Muscle layer of colon (tissue), 2 donors: ENCODE measurements around the gene B3GAT3.
"Not testable (repeated sequence)": the region's sequence is repeated elsewhere in the genome, so short reads cannot be mapped to it uniquely, and the experiment has no call there.

Source experiments
- H3K27ac ChIP-seq: one replicate; pipeline ENCODE4 v1.7.0; 2013; ENCODE audit warnings: low read depth, mild to moderate bottlenecking, low read length, moderate library complexity
- H3K27me3 ChIP-seq, 2 donors: one replicate each; pipeline ENCODE4 v1.7.0; 2013; ENCODE audit warnings: low read length in 2 of 2, mild to moderate bottlenecking in 2 of 2; ENCODE audit not compliant: insufficient read depth in 2 of 2, control insufficient read depth in 1 of 2
- H3K36me3 ChIP-seq: one replicate; pipeline ENCODE4 v1.7.0; 2013; ENCODE audit warnings: mild to moderate bottlenecking, low read length; ENCODE audit not compliant: insufficient read depth
- H3K4me1 ChIP-seq: one replicate; pipeline ENCODE4 v1.7.0; 2013; ENCODE audit warnings: mild to moderate bottlenecking, low read length; ENCODE audit not compliant: insufficient read depth
- H3K4me3 ChIP-seq, 2 donors: one replicate each; pipeline ENCODE4 v1.7.0; 2013; ENCODE audit warnings: low read length in 2 of 2, low read depth in 1 of 2, mild to moderate bottlenecking in 1 of 2, moderate library complexity in 1 of 2
- H3K9ac ChIP-seq: one replicate; pipeline ENCODE4 v1.7.0; 2013; ENCODE audit warnings: low read length
- H3K9me3 ChIP-seq: one replicate; pipeline ENCODE4 v1.7.0; 2013; ENCODE audit warnings: mild to moderate bottlenecking, low read length
- donor health status: abdominal sarcoma.
- donor health status: Adenocarcinoma of cecum.

B3GAT3 gene

DNA sequence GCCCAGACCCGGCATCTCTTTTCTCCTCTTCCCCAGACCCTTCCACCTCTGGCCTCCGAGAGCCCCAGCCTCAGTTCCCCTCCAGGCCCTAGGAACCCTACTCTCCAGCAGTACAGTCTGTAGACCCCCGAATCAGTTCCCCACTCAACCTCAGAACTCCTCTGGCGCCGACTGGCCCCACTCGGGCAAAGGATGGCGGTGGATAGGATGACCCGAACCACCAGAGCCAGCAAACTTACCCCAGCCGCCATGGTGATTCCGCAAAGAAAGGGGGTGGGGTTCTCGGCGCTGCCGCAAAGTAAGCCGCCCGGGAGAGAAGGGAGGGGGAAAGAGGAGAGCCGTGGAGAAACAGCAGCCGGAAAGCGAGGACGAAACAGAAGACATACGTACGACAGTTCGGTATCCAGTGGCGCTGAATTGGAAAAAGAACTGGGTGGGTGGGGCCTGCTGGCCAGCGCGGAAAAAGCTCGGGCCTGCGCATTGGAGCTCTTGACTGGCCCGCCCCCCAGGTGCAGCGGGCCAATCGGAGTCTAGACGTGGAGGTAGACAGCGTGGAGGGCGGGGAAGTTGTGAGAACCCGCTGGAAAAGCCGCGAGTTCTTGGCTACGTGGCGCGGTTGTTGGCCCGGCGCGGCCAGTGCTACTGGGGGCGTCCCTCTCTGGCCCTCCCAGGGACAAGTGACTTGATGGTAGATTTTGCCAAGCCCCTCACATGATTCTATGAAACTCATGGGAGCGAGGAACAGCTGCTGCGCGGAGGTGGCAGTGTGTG lies 48.0 kb downstream of the B3GAT3 start, which contains the start of gene EEF1G:
TSS of gene EEF1G (minus strand) at position 300 of the 771 bp plus-strand sequence. CDS start at position 251, 49 bp downstream.
- Histone ChIP-seq H3K27me3 (no peaks in the 10 kb centered on the region), H3K4me3 (peak within 1 kb of the TSS; percentile 79 to 96), H3K27ac (peak within 1 kb of the TSS; percentile 94), H3K9me3 (no peaks in the 10 kb centered on the region), H3K36me3 (peaks cover 54% of the 10 kb centered on the region), H3K4me1 (peaks cover 23% of the 10 kb centered on the region), H3K9ac (peak within 1 kb of the TSS; percentile 86)

DNA sequence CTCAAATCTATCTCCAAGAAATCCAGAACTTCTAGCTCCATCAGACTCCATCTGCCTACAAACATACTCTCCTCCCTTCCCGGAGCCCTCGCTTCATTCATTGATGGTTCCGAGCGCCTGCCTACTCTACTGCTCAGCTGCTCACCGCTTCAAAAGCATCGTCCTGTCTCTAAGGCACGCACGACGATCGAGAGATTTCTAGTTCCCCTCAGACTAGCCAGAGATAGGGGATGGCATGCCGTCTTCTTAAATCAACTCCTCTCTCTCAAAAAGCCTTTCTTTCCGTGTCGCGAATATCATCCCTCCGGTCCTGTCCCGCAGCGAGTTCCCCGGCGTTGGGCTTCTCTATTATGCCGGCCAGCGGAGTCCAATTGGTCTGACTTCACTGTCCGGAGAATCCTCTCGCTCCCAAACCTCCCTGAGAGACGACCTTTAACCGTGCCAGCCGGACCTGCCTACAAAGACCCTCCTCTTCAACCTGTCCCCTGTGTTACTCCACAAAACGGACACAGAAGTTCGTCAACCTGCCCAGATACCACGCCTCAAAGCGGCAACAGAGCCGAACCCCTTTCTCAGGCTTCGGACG lies 48.7 kb downstream of the B3GAT3 start:
- Histone ChIP-seq H3K4me3 (peak overlapping the region; percentile 79 to 96), H3K27ac (peak overlapping the region; percentile 94), H3K4me1 (peaks cover 23% of the 10 kb centered on the region), H3K9ac (peak overlapping the region; percentile 86), H3K36me3 (peaks cover 48% of the 10 kb centered on the region), H3K9me3 (no peaks in the 10 kb centered on the region), H3K27me3 (no peaks in the 10 kb centered on the region)

DNA sequence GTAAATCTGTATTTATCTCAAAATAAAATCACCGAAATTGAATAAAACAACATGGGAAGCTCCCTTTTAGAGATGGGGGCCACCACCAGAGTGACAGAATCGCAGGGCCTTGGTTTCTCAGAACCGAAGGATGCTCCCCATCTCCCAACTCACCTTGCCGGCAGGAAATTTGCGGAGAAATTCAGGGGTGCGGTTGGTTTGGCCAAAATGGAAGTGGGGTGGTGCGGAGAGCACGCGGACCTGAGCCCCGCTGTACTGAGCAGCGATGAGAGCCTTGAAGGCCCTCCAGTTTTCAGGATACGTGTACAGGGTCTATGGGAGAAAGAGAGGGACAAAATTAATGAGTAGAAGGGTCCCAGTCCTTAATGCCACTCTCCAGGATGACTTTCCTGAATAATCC lies 49.4 kb downstream of the B3GAT3 start:
- Histone ChIP-seq H3K36me3 (peaks cover 50% of the 10 kb centered on the region), H3K27me3 (no peaks in the 10 kb centered on the region), H3K9ac (peak overlapping the region; percentile 86), H3K4me3 (peak overlapping the region in 1 of 2 donors; percentile 96), H3K27ac (peak overlapping the region; percentile 94), H3K9me3 (no peaks in the 10 kb centered on the region), H3K4me1 (peaks cover 23% of the 10 kb centered on the region)

DNA sequence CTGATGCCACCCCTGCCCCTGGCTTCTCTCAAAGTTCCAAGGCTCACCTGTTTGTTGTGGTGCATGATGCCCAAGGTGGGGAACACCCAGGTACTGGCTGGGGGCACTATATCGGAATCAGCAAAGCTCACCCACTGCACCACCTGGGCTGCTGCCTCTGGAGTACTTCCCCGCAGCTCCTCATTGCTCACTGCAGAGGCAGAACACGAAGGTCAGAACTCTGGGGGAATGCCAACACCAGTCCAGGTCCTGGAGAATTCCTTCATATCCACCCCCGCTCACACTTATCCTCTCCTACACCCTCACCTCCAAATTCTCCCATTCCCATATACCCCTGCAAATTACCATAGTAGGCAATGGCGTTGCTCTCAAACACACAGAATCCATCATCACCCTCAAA lies 50.3 kb downstream of the B3GAT3 start:
- not testable (repeated sequence) for H3K4me3 ChIP-seq, H3K27me3 ChIP-seq, H3K9me3 ChIP-seq, H3K27ac ChIP-seq, H3K9ac ChIP-seq
- peaks cover 23% of the 10 kb centered on the region for H3K4me1 ChIP-seq
- peaks cover 53% of the 10 kb centered on the region for H3K36me3 ChIP-seq

DNA sequence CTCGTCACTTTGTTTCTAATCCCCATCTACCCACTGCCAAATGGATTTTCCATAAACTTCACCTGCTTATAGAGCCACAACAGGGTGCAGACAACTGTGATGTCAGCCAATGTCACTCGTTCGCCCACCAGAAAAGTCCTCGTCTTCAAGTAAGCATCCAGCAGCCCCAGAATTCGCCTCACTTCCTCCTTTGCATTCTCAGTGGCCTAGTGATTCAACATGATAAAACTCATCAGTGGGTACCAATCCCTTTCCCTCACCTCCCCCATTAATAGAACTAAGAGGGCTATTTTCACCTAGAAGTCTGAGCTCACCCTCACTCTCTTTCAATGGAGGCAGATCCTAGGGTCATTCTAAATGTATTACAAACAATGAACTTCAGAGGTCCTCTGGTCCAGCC lies 50.9 kb downstream of the B3GAT3 start:
- Histone ChIP-seq H3K4me1 (peaks cover 23% of the 10 kb centered on the region), H3K36me3 (peaks cover 53% of the 10 kb centered on the region)
- H3K27ac ChIP-seq, H3K4me3 ChIP-seq, H3K9me3 ChIP-seq, H3K9ac ChIP-seq, H3K27me3 ChIP-seq: not testable (repeated sequence)

DNA sequence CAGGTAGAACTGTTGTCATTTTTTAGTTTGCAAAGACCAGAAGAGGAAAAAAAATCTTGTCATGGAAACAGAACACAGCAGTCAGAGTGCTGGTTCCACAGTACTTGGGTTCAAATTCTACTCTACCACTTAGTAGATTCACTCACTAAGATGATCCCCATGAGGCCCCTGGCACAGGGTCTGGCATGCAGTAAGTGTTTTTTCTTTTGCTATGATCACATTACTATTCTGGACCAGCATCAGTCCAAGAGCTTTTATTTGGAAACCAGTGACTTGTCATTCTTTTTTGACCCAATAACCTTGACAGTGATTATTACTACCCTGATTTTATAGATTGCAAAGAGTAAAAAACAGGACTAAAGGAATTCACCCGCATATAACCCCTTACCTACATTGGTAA lies 52.2 kb downstream of the B3GAT3 start:
- Histone ChIP-seq H3K36me3 (peaks cover 56% of the 10 kb centered on the region), H3K27me3 (no peaks in the 10 kb centered on the region), H3K4me1 (peaks cover 11% of the 10 kb centered on the region), H3K4me3 (no peak overlapping the region), H3K9me3 (no peaks in the 10 kb centered on the region), H3K9ac (no peak overlapping the region), H3K27ac (no peak overlapping the region)

DNA sequence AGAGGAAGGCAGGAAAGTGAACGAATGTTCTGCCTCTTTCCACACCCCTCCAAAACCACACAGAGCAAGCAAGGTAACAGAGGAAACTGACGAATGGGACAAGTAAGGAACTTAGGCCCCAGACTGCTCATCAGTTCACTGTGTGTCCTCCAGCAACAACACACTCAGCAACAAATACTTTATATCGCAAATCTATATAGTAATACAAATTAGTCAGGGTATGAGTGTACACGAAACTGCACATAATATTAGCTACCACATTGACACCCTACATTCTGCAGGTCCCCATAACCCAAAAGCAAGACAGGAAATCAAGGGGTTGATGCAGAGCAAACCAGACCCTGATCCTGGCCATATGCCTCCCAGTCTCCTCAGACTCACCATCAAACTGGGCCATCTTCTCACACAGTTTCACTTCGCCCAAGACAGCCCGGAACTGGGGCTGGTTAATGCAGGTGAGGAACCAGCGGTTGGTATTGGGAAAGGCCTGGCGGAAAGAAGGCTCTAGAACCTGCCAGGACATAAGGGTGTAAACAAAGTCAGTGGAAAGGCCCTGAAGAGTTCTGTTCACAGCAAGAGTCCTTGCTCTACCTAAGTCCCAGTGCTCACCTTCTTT lies 54.7 kb downstream of the B3GAT3 start:
- Histone ChIP-seq H3K9ac (no peak overlapping the region), H3K27ac (no peak overlapping the region), H3K27me3 (no peaks in the 10 kb centered on the region), H3K9me3 (no peaks in the 10 kb centered on the region), H3K4me3 (no peak overlapping the region), H3K4me1 (peaks cover 3% of the 10 kb centered on the region), H3K36me3 (peaks cover 51% of the 10 kb centered on the region)

DNA sequence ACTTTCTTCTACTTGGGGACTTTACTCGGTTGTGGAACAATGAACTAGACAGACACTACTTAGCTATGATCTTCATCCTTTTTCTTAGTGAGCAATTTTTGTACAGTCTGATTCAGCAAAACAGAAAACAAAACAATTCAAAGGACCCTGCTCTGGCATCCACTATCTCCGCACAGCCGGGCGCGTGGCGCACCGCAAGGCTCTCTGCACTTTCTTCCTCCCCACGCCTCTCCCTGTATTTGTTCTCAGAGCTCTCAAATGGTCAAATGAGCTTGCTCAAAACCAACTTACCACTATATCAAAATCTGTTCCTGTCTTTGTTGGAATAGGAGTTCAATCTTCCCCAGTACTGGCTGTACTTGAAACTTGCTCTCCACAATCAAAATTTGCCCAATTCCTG lies 55.5 kb downstream of the B3GAT3 start:
- H3K4me1 ChIP-seq = no peaks in the 10 kb centered on the region
- H3K9me3 ChIP-seq = no peaks in the 10 kb centered on the region
- no peak overlapping the region for H3K27ac ChIP-seq
- no peaks in the 10 kb centered on the region for H3K27me3 ChIP-seq
- no peak overlapping the region for H3K9ac ChIP-seq
- H3K4me3 ChIP-seq = no peak overlapping the region
- H3K36me3 ChIP-seq = peaks cover 43% of the 10 kb centered on the region
